Esophagus squamous epithelium (tissue), 5 donors: Measurements from ENCODE around the gene TMEM131L. TPM values are rescaled to one million over a fixed set of nuclear protein-coding genes. Genes with fewer than 3 reads are reported as not detected.

Experiments
- DNase-seq: peaks from one replicate; lab custom pipeline; 2025; lab: John Stamatoyannopoulos, UW
- H3K27ac ChIP-seq, 4 donors: fragments of 200-600 bp; sonication (generic); one replicate each; pipeline ENCODE4 v1.5.1; 2016 to 2019; ENCODE audit warnings: mild to moderate bottlenecking in 1 of 4
- H3K27me3 ChIP-seq, 4 donors: fragments of 200-600 bp; sonication (generic); 1 replicate in 3 of 4; 2 replicates in 1 of 4; pipeline versions ENCODE4 v1.5.1 to v1.6.0; 2017 to 2021; ENCODE audit warnings: antibody characterized with exemption in 1 of 4
- H3K36me3 ChIP-seq, 3 donors: fragments of 200-600 bp; sonication (generic); one replicate each; pipeline ENCODE4 v1.5.1; 2016 to 2019
- H3K4me1 ChIP-seq, 3 donors: fragments of 200-600 bp; sonication (generic); one replicate each; pipeline ENCODE4 v1.5.1; 2017 to 2019
- H3K4me3 ChIP-seq, 4 donors: fragments of 200-600 bp; sonication (generic); 1 replicate in 3 of 4; 2 replicates in 1 of 4; pipeline ENCODE4 v1.5.1; 2016 to 2019; ENCODE audit warnings: mild to moderate bottlenecking in 2 of 4, moderate library complexity in 1 of 4
- H3K9me3 ChIP-seq, 3 donors: fragments of 200-600 bp; sonication (generic); one replicate each; pipeline ENCODE4 v1.5.1; 2016 to 2019
- CTCF ChIP-seq, 6 experiments: fragments of 450-650 bp in 4 of 6; fragments of 200-600 bp in 2 of 6; sonication (generic) in 2 of 6; IDR thresholded peaks; one replicate each; pipeline ENCODE4 v1.5.1; 2016 to 2019; ENCODE audit warnings: antibody characterized with exemption in 6 of 6, mild to moderate bottlenecking in 4 of 6, moderate library complexity in 4 of 6
- POLR2A ChIP-seq, 4 donors: fragments of 450-650 bp; IDR thresholded peaks; one replicate each; pipeline ENCODE4 v1.6.1; 2017; ENCODE audit warnings: antibody characterized with exemption in 4 of 4, mild to moderate bottlenecking in 4 of 4, moderate library complexity in 3 of 4
- WGBS, 2 donors: methylation state at CpG; one replicate each; pipeline ENCODE4 v1.1.5; 2018; 5-methylcytosine and 5-hydroxymethylcytosine counted together
- intact Hi-C: fragments of 100-400 bp; cut with DNase I; formaldehyde crosslinking; loops from one replicate; pipeline ENCODE4 v1.15.0; 2022
- total RNA-seq, 4 donors: library from RNA; depleted of rRNA; stranded (reverse); fragments of >200 nt; gene quantifications; one replicate each; pipeline ENCODE4 v1.1.0, GENCODE V29; 2016
- donor health status: DM: yes; HTN: yes; CAD: no.

TMEM131L gene
- total RNA-seq, 4 donors from 2014 or later = 9.2 to 14.7 (median 12.4) TPM

- H3K36me3 ChIP-seq = no peaks in the 10 kb centered on the region
- TF ChIP-seq CTCF (IDR thresholded peaks at IDR 0.05) (no peak), POLR2A (IDR thresholded peaks at IDR 0.05) (no peak)
- H3K4me3 ChIP-seq = no peak overlapping the region
- intact Hi-C loops = no loop called here
- DNase-seq = no peak
- 69 to 89% methylated on average over 8 of the region's 8 CpGs for WGBS, 2 donors
- H3K9me3 ChIP-seq = no peaks in the 10 kb centered on the region
- H3K27me3 ChIP-seq = no peaks in the 10 kb centered on the region
- peaks cover 28 to 55% (median 43%) of the 10 kb centered on the region in 3 donors for H3K4me1 ChIP-seq
- H3K27ac ChIP-seq = no peak overlapping the region
Observed at GRCh38 chr4:153490985-153491483, 24.9 kb downstream of the TMEM131L start.

GRCh38 chr4:153494562-153494961, 28.4 kb downstream of the TMEM131L start:
- 90 to 96% methylated on average over 10 of the region's 10 CpGs for WGBS, 2 donors
- intact Hi-C loops = no loop called here
- peaks cover 6 to 52% (median 17%) of the 10 kb centered on the region in 3 donors for H3K4me1 ChIP-seq

GRCh38 chr4:153495480-153496193, 29.5 kb downstream of the TMEM131L start:
- intact Hi-C loops = no loop called here
- TF ChIP-seq CTCF (IDR thresholded peaks at IDR 0.05) = no peak
- no peak for TF ChIP-seq POLR2A (IDR thresholded peaks at IDR 0.05)
- peaks cover 6 to 48% (median 9%) of the 10 kb centered on the region in 3 donors for H3K4me1 ChIP-seq
- H3K36me3 ChIP-seq = no peaks in the 10 kb centered on the region
- no peaks in the 10 kb centered on the region for H3K27me3 ChIP-seq
- peak overlapping the region in 2 of 4 donors; percentile 56 to 70 for H3K27ac ChIP-seq
- H3K4me3 ChIP-seq = no peak overlapping the region
- WGBS, 2 donors = 75% methylated on average over 9 of the region's 9 CpGs
- H3K9me3 ChIP-seq = no peaks in the 10 kb centered on the region
- DNase-seq = no peak

More at GRCh38 chr4:153494562-153494961, 28.4 kb downstream of the TMEM131L start:
- TF ChIP-seq CTCF (IDR thresholded peaks at IDR 0.05) (no peak), POLR2A (IDR thresholded peaks at IDR 0.05) (no peak)
- no peaks in the 10 kb centered on the region for H3K9me3 ChIP-seq
- H3K27ac ChIP-seq = no peak overlapping the region
- no peaks in the 10 kb centered on the region for H3K27me3 ChIP-seq
- DNase-seq = no peak
- no peak overlapping the region for H3K4me3 ChIP-seq
- H3K36me3 ChIP-seq = no peaks in the 10 kb centered on the region

GRCh38 chr4:153497091-153497531, 31.0 kb downstream of the TMEM131L start:
- DNase-seq = no peak
- Histone ChIP-seq H3K4me3 (no peak overlapping the region), H3K27ac (peak overlapping the region in 3 of 4 donors; percentile 56 to 76 (median 70)), H3K36me3 (no peaks in the 10 kb centered on the region), H3K4me1 (peaks cover 6 to 48% (median 9%) of the 10 kb centered on the region in 3 donors), H3K27me3 (no peaks in the 10 kb centered on the region), H3K9me3 (no peaks in the 10 kb centered on the region)
- TF ChIP-seq CTCF (IDR thresholded peaks at IDR 0.05) (no peak), POLR2A (IDR thresholded peaks at IDR 0.05) (no peak)
- WGBS, 2 donors = 37 to 42% methylated on average over 3 to 4 of the region's 4 CpGs
- intact Hi-C loops = no loop called here
